Body of pancreas (tissue), 4 donors: ENCODE data around the gene C1QTNF6.

ENCODE experiments used
- POLR2A ChIP-seq, 3 donors: fragments of 450-650 bp; IDR thresholded peaks; one replicate each; pipeline ENCODE4 v1.6.1; 2016; ENCODE audit warnings: antibody characterized with exemption in 3 of 3, mild to moderate bottlenecking in 2 of 3
- TF ChIP-seq, protein P1 (sequence below), 7 experiments: fragments of 450-650 bp in 4 of 7; fragments of 200-600 bp in 3 of 7; sonication (generic) in 3 of 7; IDR thresholded peaks; one replicate each; pipeline ENCODE4 v1.5.1; 2016 to 2019; ENCODE audit warnings: antibody characterized with exemption in 7 of 7

DNA sequence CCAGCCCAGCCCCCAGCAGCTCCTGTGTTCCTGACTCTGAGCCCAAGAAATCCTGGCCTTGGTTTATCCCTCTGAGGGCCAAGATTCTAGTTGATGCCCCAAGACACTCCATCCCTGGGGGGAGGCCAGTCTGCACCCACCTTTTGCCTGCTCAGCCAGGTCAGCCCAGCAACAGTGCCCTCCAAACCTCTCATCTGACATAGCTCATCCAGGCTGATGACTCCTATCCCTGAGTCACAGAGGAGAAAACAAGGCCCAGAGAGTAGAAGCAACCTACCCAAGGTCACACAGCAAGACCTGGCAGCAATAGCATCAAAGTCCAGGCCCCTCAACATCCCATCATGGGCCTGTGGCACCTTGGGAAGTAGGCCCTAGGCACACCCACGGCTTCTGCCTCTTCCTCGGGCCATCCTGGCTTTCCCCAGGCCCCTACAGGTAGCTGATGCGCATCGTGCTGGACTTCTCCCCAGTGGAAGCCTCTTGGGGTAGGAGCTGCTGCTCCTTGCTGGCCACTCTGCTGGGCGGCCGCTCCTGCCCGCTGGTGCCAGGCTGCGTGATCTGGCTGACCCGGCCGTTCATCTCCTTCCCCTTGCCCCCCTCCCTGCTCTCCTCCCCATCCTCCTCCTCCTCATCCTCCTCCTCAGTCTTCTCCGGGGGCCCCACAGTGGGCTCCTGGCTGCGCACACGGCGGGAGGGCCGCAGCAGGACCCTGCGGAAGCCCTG, 18.2 kb upstream of the C1QTNF6 start:
- TF ChIP-seq, protein P1, sequence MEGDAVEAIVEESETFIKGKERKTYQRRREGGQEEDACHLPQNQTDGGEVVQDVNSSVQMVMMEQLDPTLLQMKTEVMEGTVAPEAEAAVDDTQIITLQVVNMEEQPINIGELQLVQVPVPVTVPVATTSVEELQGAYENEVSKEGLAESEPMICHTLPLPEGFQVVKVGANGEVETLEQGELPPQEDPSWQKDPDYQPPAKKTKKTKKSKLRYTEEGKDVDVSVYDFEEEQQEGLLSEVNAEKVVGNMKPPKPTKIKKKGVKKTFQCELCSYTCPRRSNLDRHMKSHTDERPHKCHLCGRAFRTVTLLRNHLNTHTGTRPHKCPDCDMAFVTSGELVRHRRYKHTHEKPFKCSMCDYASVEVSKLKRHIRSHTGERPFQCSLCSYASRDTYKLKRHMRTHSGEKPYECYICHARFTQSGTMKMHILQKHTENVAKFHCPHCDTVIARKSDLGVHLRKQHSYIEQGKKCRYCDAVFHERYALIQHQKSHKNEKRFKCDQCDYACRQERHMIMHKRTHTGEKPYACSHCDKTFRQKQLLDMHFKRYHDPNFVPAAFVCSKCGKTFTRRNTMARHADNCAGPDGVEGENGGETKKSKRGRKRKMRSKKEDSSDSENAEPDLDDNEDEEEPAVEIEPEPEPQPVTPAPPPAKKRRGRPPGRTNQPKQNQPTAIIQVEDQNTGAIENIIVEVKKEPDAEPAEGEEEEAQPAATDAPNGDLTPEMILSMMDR (IDR thresholded peaks at IDR 0.05) = no peak
- no peak for TF ChIP-seq POLR2A (IDR thresholded peaks at IDR 0.05)
